ENCODE data around the gene LAG3.

The LAG3 gene

DNA sequence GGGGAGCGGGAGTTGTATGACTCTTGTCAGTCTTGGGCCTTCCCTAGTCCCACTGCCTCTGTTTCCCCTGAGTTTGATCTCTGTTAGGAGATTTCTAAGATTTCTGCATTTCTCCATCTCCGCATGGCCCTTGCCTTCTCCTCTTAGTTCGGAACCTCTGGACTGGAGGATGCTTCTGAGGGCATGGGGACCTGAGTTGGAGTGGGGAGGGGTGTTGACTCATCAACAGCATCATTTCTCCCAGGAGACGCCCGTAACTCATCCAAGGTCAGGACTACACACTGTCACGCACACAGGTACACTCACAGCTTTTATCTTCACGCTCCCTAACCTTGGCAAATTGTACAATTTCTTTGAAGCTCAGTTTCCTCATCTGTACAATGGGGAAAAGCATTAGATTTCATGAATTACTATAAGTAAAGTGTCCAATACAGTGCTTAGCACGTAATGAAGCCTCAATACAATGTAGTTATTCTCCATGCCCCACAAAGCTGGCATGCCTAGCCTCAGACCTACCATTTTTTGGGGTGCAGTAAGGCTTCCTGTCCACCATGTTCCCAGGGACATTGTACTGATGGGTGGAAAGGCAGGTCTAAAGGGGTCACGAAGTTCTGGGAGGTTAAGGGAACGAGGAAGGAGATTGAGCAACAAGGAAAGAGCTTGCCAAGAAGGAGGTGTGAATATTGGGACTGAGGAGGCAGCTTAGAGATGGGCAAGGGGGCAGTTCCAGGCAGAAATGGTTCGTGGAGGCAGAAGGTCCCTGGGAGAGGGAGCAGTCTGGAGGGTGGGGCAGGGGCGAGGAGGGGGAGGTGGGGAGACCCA is 600 bp upstream of the LAG3 start:
- no peaks in the 10 kb centered on the region for H3K9me2 ChIP-seq (replicated peaks; ENCODE audit: low read depth, low read length)
- peaks cover 3% of the 10 kb centered on the region; the same call in 1 of the 2 replicates for H3K36me3 ChIP-seq (ENCODE audit: insufficient read depth, low read length)
- H4K20me1 ChIP-seq (ENCODE audit: insufficient read depth, low read length, poor library complexity, severe bottlenecking): peaks cover 19% of the 10 kb centered on the region
- no peak for TF ChIP-seq EZH2phosphoT487 (IDR thresholded peaks at IDR 0.05; ENCODE audit: borderline replicate concordance)
- TF ChIP-seq, protein P1, sequence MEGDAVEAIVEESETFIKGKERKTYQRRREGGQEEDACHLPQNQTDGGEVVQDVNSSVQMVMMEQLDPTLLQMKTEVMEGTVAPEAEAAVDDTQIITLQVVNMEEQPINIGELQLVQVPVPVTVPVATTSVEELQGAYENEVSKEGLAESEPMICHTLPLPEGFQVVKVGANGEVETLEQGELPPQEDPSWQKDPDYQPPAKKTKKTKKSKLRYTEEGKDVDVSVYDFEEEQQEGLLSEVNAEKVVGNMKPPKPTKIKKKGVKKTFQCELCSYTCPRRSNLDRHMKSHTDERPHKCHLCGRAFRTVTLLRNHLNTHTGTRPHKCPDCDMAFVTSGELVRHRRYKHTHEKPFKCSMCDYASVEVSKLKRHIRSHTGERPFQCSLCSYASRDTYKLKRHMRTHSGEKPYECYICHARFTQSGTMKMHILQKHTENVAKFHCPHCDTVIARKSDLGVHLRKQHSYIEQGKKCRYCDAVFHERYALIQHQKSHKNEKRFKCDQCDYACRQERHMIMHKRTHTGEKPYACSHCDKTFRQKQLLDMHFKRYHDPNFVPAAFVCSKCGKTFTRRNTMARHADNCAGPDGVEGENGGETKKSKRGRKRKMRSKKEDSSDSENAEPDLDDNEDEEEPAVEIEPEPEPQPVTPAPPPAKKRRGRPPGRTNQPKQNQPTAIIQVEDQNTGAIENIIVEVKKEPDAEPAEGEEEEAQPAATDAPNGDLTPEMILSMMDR (conservative IDR thresholded peaks at IDR 0.05; ENCODE audit: low read length): no peak
- peaks cover 31% of the 10 kb centered on the region for H3K79me2 ChIP-seq (ENCODE audit: insufficient read depth, low read length)
- H3K4me2 ChIP-seq (ENCODE audit: low read depth, low read length, poor library complexity, severe bottlenecking): no peak overlapping the region
- H3K27me3 ChIP-seq (ENCODE audit: insufficient read depth, low read length, poor library complexity, severe bottlenecking): no peaks in the 10 kb centered on the region
- no peak overlapping the region for H3K4me3 ChIP-seq (ENCODE audit: low read length, poor library complexity, severe bottlenecking)
- H2AFZ ChIP-seq (ENCODE audit: low read length): no peak overlapping the region
- H3K9ac ChIP-seq (ENCODE audit: low read depth, low read length, poor library complexity, severe bottlenecking): no peak overlapping the region
- H3F3A ChIP-seq (ENCODE audit: low read depth): no peaks in the 10 kb centered on the region
- H3K9me3 ChIP-seq (ENCODE audit: insufficient read depth, low read depth, low read length): no peaks in the 10 kb centered on the region
- H3K4me1 ChIP-seq (ENCODE audit: insufficient read depth, low read length, poor library complexity, severe bottlenecking): peaks cover 25% of the 10 kb centered on the region

- Histone ChIP-seq H3K27me3 (ENCODE audit: insufficient read depth, low read length, poor library complexity, severe bottlenecking) (no peaks in the 10 kb centered on the region), H3F3A (ENCODE audit: low read depth) (no peaks in the 10 kb centered on the region), H4K20me1 (ENCODE audit: insufficient read depth, low read length, poor library complexity, severe bottlenecking) (peaks cover 15% of the 10 kb centered on the region), H3K4me2 (ENCODE audit: low read depth, low read length, poor library complexity, severe bottlenecking) (no peak overlapping the region), H3K4me1 (ENCODE audit: insufficient read depth, low read length, poor library complexity, severe bottlenecking) (peaks cover 18% of the 10 kb centered on the region), H3K9me3 (ENCODE audit: insufficient read depth, low read depth, low read length) (no peaks in the 10 kb centered on the region), H3K79me2 (ENCODE audit: insufficient read depth, low read length) (peaks cover 19% of the 10 kb centered on the region), H2AFZ (ENCODE audit: low read length) (no peak overlapping the region), H3K4me3 (ENCODE audit: low read length, poor library complexity, severe bottlenecking) (no peak overlapping the region), H3K36me3 (ENCODE audit: insufficient read depth, low read length) (peaks cover 3% of the 10 kb centered on the region; the same call in 1 of the 2 replicates), H3K9ac (ENCODE audit: low read depth, low read length, poor library complexity, severe bottlenecking) (no peak overlapping the region), H3K9me2 (replicated peaks; ENCODE audit: low read depth, low read length) (no peaks in the 10 kb centered on the region)
- TF ChIP-seq EZH2phosphoT487 (IDR thresholded peaks at IDR 0.05; ENCODE audit: borderline replicate concordance): no peak
- TF ChIP-seq, protein P1 (conservative IDR thresholded peaks at IDR 0.05; ENCODE audit: low read length): no peak
These were observed 638 bp downstream of the LAG3 start for GRCh38 chr12:6772726-6773589.

- Histone ChIP-seq H4K20me1 (ENCODE audit: insufficient read depth, low read length, poor library complexity, severe bottlenecking) (peaks cover 8% of the 10 kb centered on the region), H3F3A (ENCODE audit: low read depth) (no peaks in the 10 kb centered on the region), H3K27me3 (ENCODE audit: insufficient read depth, low read length, poor library complexity, severe bottlenecking) (no peaks in the 10 kb centered on the region), H3K9ac (ENCODE audit: low read depth, low read length, poor library complexity, severe bottlenecking) (no peak overlapping the region), H3K4me3 (ENCODE audit: low read length, poor library complexity, severe bottlenecking) (no peak overlapping the region), H3K9me2 (replicated peaks; ENCODE audit: low read depth, low read length) (no peaks in the 10 kb centered on the region), H3K4me2 (ENCODE audit: low read depth, low read length, poor library complexity, severe bottlenecking) (no peak overlapping the region), H2AFZ (ENCODE audit: low read length) (no peak overlapping the region), H3K36me3 (ENCODE audit: insufficient read depth, low read length) (peaks cover 3% of the 10 kb centered on the region; the same call in 1 of the 2 replicates), H3K9me3 (ENCODE audit: insufficient read depth, low read depth, low read length) (no peaks in the 10 kb centered on the region), H3K4me1 (ENCODE audit: insufficient read depth, low read length, poor library complexity, severe bottlenecking) (peaks cover 13% of the 10 kb centered on the region), H3K79me2 (ENCODE audit: insufficient read depth, low read length) (peaks cover 11% of the 10 kb centered on the region)
- no peak for TF ChIP-seq EZH2phosphoT487 (IDR thresholded peaks at IDR 0.05; ENCODE audit: borderline replicate concordance)
- TF ChIP-seq, protein P1 (conservative IDR thresholded peaks at IDR 0.05; ENCODE audit: low read length): no peak
These were observed 1.5 kb downstream of the LAG3 start for GRCh38 chr12:6773590-6774351.

Data from Loucy (cell line).